HepG2 (cell line): ENCODE results near the gene DPEP1. TPM values are rescaled to one million over a fixed set of nuclear protein-coding genes. Genes with fewer than 3 reads are reported as not detected.

Experiments used
- FOXM1 ChIP-seq: sonication (generic); formaldehyde crosslinking; IDR thresholded peaks from 2 replicates; pipeline ENCODE4 v1.5.0; 2020; ENCODE audit warnings: missing genetic modification reagents
- HNF1A ChIP-seq, 2 experiments: sonication (generic) in 1 of 2; formaldehyde crosslinking in 1 of 2; IDR thresholded peaks; 2 replicates each; pipeline versions ENCODE4 v1.4.0 to v1.6.1; 2016 to 2020; ENCODE audit warnings: borderline replicate concordance in 1 of 2, low read depth in 1 of 2, mild to moderate bottlenecking in 1 of 2, missing genetic modification reagents in 1 of 2
- NCOR1 ChIP-seq: fragments of 200-600 bp; sonication (generic); IDR thresholded peaks from 2 replicates; pipeline ENCODE4 v1.7.0; 2017; ENCODE audit warnings: antibody characterized with exemption, low read length, borderline replicate concordance
- NONO ChIP-seq, 2 experiments: fragments of 450-650 bp in 1 of 2; sonication (generic) in 1 of 2; formaldehyde crosslinking in 1 of 2; IDR thresholded peaks in 1 of 2; conservative IDR thresholded peaks in 1 of 2; 2 replicates each; pipeline versions ENCODE4 v1.6.1 to v1.8.0; 2017 to 2022; ENCODE audit warnings: mild to moderate bottlenecking in 1 of 2, missing genetic modification reagents in 1 of 2, moderate library complexity in 1 of 2
- POGK ChIP-seq: sonication (generic); formaldehyde crosslinking; conservative IDR thresholded peaks from 2 replicates; pipeline ENCODE4 v1.8.0; 2022; ENCODE audit warnings: mild to moderate bottlenecking, moderate library complexity, missing genetic modification reagents
- SP4 ChIP-seq: sonication (generic); formaldehyde crosslinking; IDR thresholded peaks from 2 replicates; pipeline ENCODE4 v1.8.1; 2023; ENCODE audit warnings: mild to moderate bottlenecking, missing genetic modification reagents
- TFAP4 ChIP-seq: sonication (generic); IDR thresholded peaks from 2 replicates; pipeline ENCODE4 v1.6.1; 2016; ENCODE audit warnings: low read depth, borderline replicate concordance
- ZNF160 ChIP-seq: sonication (generic); formaldehyde crosslinking; IDR thresholded peaks from 2 replicates; pipeline ENCODE4 v1.8.0; 2022; ENCODE audit warnings: mild to moderate bottlenecking, inconsistent platforms, missing genetic modification reagents
- ZNF3 ChIP-seq: IDR thresholded peaks from 2 replicates; pipeline ENCODE4 v1.7.0; 2017; ENCODE audit warnings: inconsistent platforms
- ZNF484 ChIP-seq: sonication (generic); formaldehyde crosslinking; IDR thresholded peaks from 2 replicates; pipeline ENCODE4 v1.5.1; 2020; ENCODE audit warnings: mild to moderate bottlenecking, low read depth, missing genetic modification reagents, borderline replicate concordance
- ZNF512 ChIP-seq: sonication (generic); formaldehyde crosslinking; IDR thresholded peaks from 2 replicates; pipeline ENCODE4 v1.4.0; 2020; ENCODE audit warnings: mild to moderate bottlenecking, missing genetic modification reagents
- polyA plus RNA-seq, 8 experiments: library from polyadenylated mRNA; depleted of rRNA in 3 of 8; stranded (reverse) in 7 of 8; unstranded in 1 of 8; fragments of >200 nt; fragmentation: Illumina TruSeq in 4 of 8; extraction: Trizol in 4 of 8; gene quantifications; 2 replicates each; pipeline versions ENCODE4 v1.2.1 to v1.2.3, GENCODE V29; 2011 to 2016; ENCODE audit warnings: low read depth in 4 of 8, missing spikeins in 1 of 8, mixed read lengths in 1 of 8; ENCODE audit not compliant: insufficient read depth in 1 of 8
- total RNA-seq, 5 experiments: library from RNA; depleted of rRNA; stranded (reverse); fragments of >200 nt; fragmentation: Illumina TruSeq; extraction: Trizol; gene quantifications; 2 replicates each; pipeline ENCODE4 v1.2.3, GENCODE V29; 2016; ENCODE audit warnings: low read depth in 1 of 5
- TF ChIP-seq, protein P1 (sequence below): sonication (generic); formaldehyde crosslinking; IDR thresholded peaks from 2 replicates; pipeline ENCODE4 v1.5.0; 2020; ENCODE audit warnings: missing genetic modification reagents, mild to moderate bottlenecking, borderline replicate concordance
- TF ChIP-seq, protein P2 (sequence below): sonication (generic); formaldehyde crosslinking; conservative IDR thresholded peaks from 2 replicates; pipeline ENCODE4 v1.8.0; 2022; ENCODE audit warnings: low read depth, missing genetic modification reagents

Gene DPEP1
- total and polyA plus RNA-seq, 2 of the 13 experiments (the other 11 are each of a cell fraction or from before 2014, with no cell fraction given), result 37.6 to 52.2 TPM

DNA sequence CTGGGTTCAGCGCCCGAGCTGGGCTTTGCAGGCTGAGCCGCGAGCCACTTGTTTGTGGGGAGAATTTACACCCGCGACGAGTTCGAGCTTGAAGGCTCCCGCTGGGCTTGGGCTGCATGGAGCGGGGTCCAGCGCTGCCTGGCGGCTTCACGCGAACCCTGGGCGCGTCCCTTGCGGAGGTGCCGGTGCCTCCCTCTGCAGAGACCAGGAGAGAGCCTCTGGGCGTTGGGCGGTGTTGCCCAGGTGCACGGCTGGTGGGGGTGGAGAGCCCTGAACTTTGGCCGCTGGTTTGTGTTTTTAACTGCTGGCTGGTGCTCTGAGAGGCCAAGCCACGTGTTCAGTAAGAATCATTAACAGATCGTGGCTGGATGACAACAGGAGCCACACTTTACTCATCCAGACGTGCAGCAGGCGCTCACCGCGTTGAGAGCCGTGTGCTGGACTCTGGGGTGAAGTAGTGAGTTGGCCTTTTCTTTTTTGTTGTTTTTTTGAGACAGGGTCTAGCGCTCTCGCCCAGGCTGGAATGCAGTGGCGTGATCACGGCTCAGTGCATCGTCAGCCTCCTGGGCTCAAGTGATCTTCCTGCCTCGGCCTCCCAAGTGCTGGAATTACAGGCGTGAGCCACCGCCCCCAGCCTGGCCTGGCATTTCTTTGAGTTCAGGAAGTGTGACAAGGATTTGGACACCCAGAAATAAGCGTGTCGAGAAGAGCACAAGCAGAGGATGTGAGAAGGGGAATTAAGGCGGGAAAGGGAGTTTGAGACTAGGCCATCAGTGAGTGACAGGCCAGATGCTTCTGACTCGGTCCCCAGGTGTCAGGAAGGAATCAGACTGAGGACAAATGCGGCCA lies 73.9 kb downstream of the DPEP1 start (continued):
- TF ChIP-seq, protein P1, sequence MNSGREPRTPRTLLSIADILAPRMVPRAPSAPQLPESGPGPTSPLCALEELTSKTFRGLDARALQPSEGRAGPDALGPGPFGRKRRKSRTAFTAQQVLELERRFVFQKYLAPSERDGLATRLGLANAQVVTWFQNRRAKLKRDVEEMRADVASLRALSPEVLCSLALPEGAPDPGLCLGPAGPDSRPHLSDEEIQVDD (CRISPR knock-in tag), result peak; percentile 92; the same call in 1 of the 2 replicates
- peak; percentile 93 for TF ChIP-seq TFAP4
- TF ChIP-seq NCOR1, result peak; percentile 95
- no peak for TF ChIP-seq ZNF3 (CRISPR knock-in tag)
- TF ChIP-seq SP4 (CRISPR knock-in tag), result peak; percentile 87; the same call in 1 of the 2 replicates
- TF ChIP-seq, protein P2, sequence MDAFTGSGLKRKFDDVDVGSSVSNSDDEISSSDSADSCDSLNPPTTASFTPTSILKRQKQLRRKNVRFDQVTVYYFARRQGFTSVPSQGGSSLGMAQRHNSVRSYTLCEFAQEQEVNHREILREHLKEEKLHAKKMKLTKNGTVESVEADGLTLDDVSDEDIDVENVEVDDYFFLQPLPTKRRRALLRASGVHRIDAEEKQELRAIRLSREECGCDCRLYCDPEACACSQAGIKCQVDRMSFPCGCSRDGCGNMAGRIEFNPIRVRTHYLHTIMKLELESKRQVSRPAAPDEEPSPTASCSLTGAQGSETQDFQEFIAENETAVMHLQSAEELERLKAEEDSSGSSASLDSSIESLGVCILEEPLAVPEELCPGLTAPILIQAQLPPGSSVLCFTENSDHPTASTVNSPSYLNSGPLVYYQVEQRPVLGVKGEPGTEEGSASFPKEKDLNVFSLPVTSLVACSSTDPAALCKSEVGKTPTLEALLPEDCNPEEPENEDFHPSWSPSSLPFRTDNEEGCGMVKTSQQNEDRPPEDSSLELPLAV (CRISPR knock-in tag), result no peak
- peak; percentile 21; the same call in 1 of the 2 replicates for TF ChIP-seq ZNF484 (CRISPR knock-in tag)
- TF ChIP-seq NONO (IDR thresholded peaks at IDR 0.05), result no peak
- TF ChIP-seq NONO (CRISPR knock-in tag; conservative IDR thresholded peaks at IDR 0.05), result peak; percentile 99
- TF ChIP-seq POGK (CRISPR knock-in tag), result peak; percentile 91
- TF ChIP-seq FOXM1 (CRISPR knock-in tag), result peak; percentile 87
- peak; percentile 21; the same call in 1 of the 2 replicates for TF ChIP-seq ZNF512 (CRISPR knock-in tag)
- TF ChIP-seq HNF1A (IDR thresholded peaks at IDR 0.05; ENCODE audit: low read depth), result peak; percentile 94
- TF ChIP-seq HNF1A (CRISPR knock-in tag; IDR thresholded peaks at IDR 0.05; ENCODE audit: borderline replicate concordance), result peak; percentile 99
- peak; percentile 96; the same call in 1 of the 2 replicates for TF ChIP-seq ZNF160
